GM12878 (cell line): ENCODE results near the gene SRP54. TPM values are rescaled to one million over a fixed set of nuclear protein-coding genes. Genes with fewer than 3 reads are reported as not detected.

Source experiments
- ATAC-seq: fragments of 200-7000 bp; cut with Tn5 transposase; 3 replicates; pipeline ENCODE4 v1.9.1; 2020; ENCODE audit warnings: mild to moderate bottlenecking, moderate library complexity
- BruUV-seq: library from RNA; stranded (reverse); fragments of 400-500 nt; replicated peaks from 2 replicates; lab custom pipeline; 2021; lab: Mats Ljungman, UMichigan
- CTCF ChIA-PET: fragments of 300-600 bp; sonication (Branson Sonifier 250); formaldehyde crosslinking; extraction: SDS; loops from one replicate; lab custom pipeline; 2021; ENCODE audit warnings: inconsistent platforms; lab: Yijun Ruan, JAX
- POLR2A ChIA-PET: fragments of 350-600 bp; formaldehyde crosslinking; extraction: SDS; loops from one replicate; lab custom pipeline; 2021; ENCODE audit warnings: inconsistent platforms; lab: Charles Lee
- RAD21 ChIA-PET: fragments of 300-600 bp; sonication (Branson Sonifier 250); formaldehyde crosslinking; loops from one replicate; lab custom pipeline; 2023; ENCODE audit warnings: antibody characterized with exemption; ENCODE audit not compliant: unreplicated experiment; lab: Charles Lee
- SMC1A ChIA-PET: fragments of 300-600 bp; sonication (Branson Sonifier 250); formaldehyde crosslinking; loops from one replicate; lab custom pipeline; 2023; ENCODE audit not compliant: unreplicated experiment, uncharacterized antibody; lab: Charles Lee
- DNase-seq: peaks from one replicate; pipeline ENCODE4 v3.0.0-alpha.2; 2011; ENCODE audit warnings: low read depth, low spot score
- FAIRE-seq: peaks from 3 replicates; lab custom pipeline; 2011; peaks lifted over from hg19 to GRCh38; lab: Jason Lieb, UNC
- H2AFZ ChIP-seq: 2 replicates; pipeline ENCODE4 v1.6.0; 2011; ENCODE audit warnings: low read depth, low read length, control low read depth; ENCODE audit not compliant: control insufficient read depth
- H3K27ac ChIP-seq: 2 replicates; pipeline ENCODE4 v1.5.1; 2011; ENCODE audit warnings: control low read depth; ENCODE audit not compliant: control insufficient read depth, insufficient read depth
- H3K27me3 ChIP-seq, 2 experiments: replicated peaks in 1 of 2; 2 replicates each; pipeline versions ENCODE4 v1.6.0 to v1.6.1; 2011; ENCODE audit warnings: low read length in 1 of 2; ENCODE audit not compliant: control insufficient read depth in 2 of 2, insufficient read depth in 2 of 2
- H3K36me3 ChIP-seq, 2 experiments: 2 replicates each; pipeline ENCODE4 v1.5.1; 2011; ENCODE audit warnings: low read length in 1 of 2; ENCODE audit not compliant: control insufficient read depth in 2 of 2, insufficient read depth in 2 of 2
- H3K4me1 ChIP-seq: 2 replicates; pipeline ENCODE4 v1.6.1; 2011; ENCODE audit warnings: mild to moderate bottlenecking, low read length, moderate library complexity, mixed read lengths; ENCODE audit not compliant: control insufficient read depth, insufficient read depth
- H3K4me2 ChIP-seq: 2 replicates; pipeline ENCODE4 v1.6.0; 2011; ENCODE audit warnings: control low read depth; ENCODE audit not compliant: control insufficient read depth, insufficient read depth
- H3K4me3 ChIP-seq: fragments of 200-600 bp; sonication (generic); 2 replicates; pipeline ENCODE4 v1.5.1; 2016
- H3K79me2 ChIP-seq: 2 replicates; pipeline ENCODE4 v1.6.0; 2011; ENCODE audit warnings: low read length; ENCODE audit not compliant: control insufficient read depth, insufficient read depth
- H3K9ac ChIP-seq: 2 replicates; pipeline ENCODE4 v1.8.0; 2011; ENCODE audit warnings: low read length, control low read depth, mixed read lengths; ENCODE audit not compliant: control insufficient read depth, insufficient read depth
- H3K9me3 ChIP-seq: replicated peaks from 3 replicates; pipeline ENCODE4 v1.5.1; 2011; ENCODE audit warnings: mild to moderate bottlenecking, low read length; ENCODE audit not compliant: control insufficient read depth, insufficient read depth
- H4K20me1 ChIP-seq: 2 replicates; pipeline ENCODE4 v1.6.0; 2011; ENCODE audit not compliant: control insufficient read depth, insufficient read depth
- CHD1 ChIP-seq: IDR thresholded peaks from 2 replicates; pipeline ENCODE4 v1.6.1; 2012; ENCODE audit warnings: low read depth, low read length, improper control_type of control experiment
- EGR1 ChIP-seq, 2 experiments: IDR thresholded peaks; 1 replicate in 1 of 2; 2 replicates in 1 of 2; pipeline ENCODE4 v1.6.1; 2011 to 2012; ENCODE audit warnings: low read depth in 2 of 2, low read length in 2 of 2, borderline replicate concordance in 1 of 2, mild to moderate bottlenecking in 1 of 2, moderate library complexity in 1 of 2
- GABPA ChIP-seq: IDR thresholded peaks from 2 replicates; pipeline ENCODE4 v1.6.1; 2014; ENCODE audit warnings: antibody characterized with exemption, low read depth, mild to moderate bottlenecking, inconsistent platforms
- HDAC2 ChIP-seq: fragments of 200-600 bp; sonication (generic); IDR thresholded peaks from 2 replicates; pipeline ENCODE4 v1.6.1; 2017
- JUNB ChIP-seq: IDR thresholded peaks from 2 replicates; pipeline ENCODE4 v1.6.1; 2016; ENCODE audit warnings: antibody characterized with exemption, mild to moderate bottlenecking
- JUND ChIP-seq: IDR thresholded peaks from 2 replicates; pipeline ENCODE4 v1.6.1; 2012; ENCODE audit warnings: low read depth, mild to moderate bottlenecking, low read length, improper control_type of control experiment, moderate library complexity
- MYC ChIP-seq: IDR thresholded peaks from 2 replicates; pipeline ENCODE4 v1.6.1; 2011; ENCODE audit warnings: mild to moderate bottlenecking, low read length, moderate library complexity, inconsistent platforms; ENCODE audit not compliant: insufficient read depth, insufficient replicate concordance, insufficient read length, severe bottlenecking
- NFYA ChIP-seq: IDR thresholded peaks from 2 replicates; pipeline ENCODE4 v1.6.1; 2011; ENCODE audit warnings: low read depth, mild to moderate bottlenecking, low read length, improper control_type of control experiment, borderline replicate concordance
- POLR2AphosphoS5 ChIP-seq: IDR thresholded peaks from 2 replicates; pipeline ENCODE4 v1.6.1; 2011; ENCODE audit warnings: mild to moderate bottlenecking, low read length, inconsistent platforms
- TCF3 ChIP-seq: IDR thresholded peaks from 2 replicates; pipeline ENCODE4 v1.6.1; 2012; ENCODE audit warnings: low read depth, mild to moderate bottlenecking, low read length, borderline replicate concordance; ENCODE audit not compliant: insufficient read depth
- ZNF622 ChIP-seq: fragments of 450-650 bp; IDR thresholded peaks from 2 replicates; pipeline ENCODE4 v1.6.1; 2017; ENCODE audit warnings: mild to moderate bottlenecking, inconsistent platforms
- WGBS: methylation state at CpG from one replicate; pipeline ENCODE4 v1.1.6; 2016; ENCODE audit warnings: low lambda C conversion rate; ENCODE audit not compliant: insufficient replicate concordance, insufficient coverage; ENCODE audit errors: missing lambda C conversion rate; 5-methylcytosine and 5-hydroxymethylcytosine counted together
- in situ Hi-C: fragments of 300-500 bp; cut with MboI; formaldehyde crosslinking; loops from 9 replicates; pipeline ENCODE4 v1.14.3; 2018; ENCODE audit warnings: mixed read lengths
- intact Hi-C: fragments of 100-400 bp; cut with micrococcal nuclease; formaldehyde crosslinking; loops from one replicate; pipeline ENCODE4 v1.14.2; 2022; ENCODE audit not compliant: unreplicated experiment
- polyA plus RNA-seq, 11 experiments: library from polyadenylated mRNA; depleted of rRNA in 4 of 11; unstranded in 6 of 11; stranded (reverse) in 5 of 11; fragments of >200 nt; fragmentation: Nextera tagmentation in 4 of 11; fragmentation: Illumina TruSeq in 1 of 11; extraction: Ambion mirVana in 4 of 11; extraction: Trizol in 1 of 11; gene quantifications; 1 replicate in 1 of 11; 2 replicates in 10 of 11; pipeline versions ENCODE4 v1.2.1 to v1.2.3, GENCODE V29; 2011 to 2016; ENCODE audit warnings: inconsistent platforms in 2 of 11, missing spikeins in 2 of 11, low read depth in 1 of 11
- total RNA-seq, 4 experiments: library from RNA; depleted of rRNA in 3 of 4; stranded (reverse); fragments of >200 nt in 3 of 4; fragmentation: Illumina TruSeq in 1 of 4; extraction: Trizol in 1 of 4; gene quantifications; 2 replicates each; pipeline versions ENCODE4 v1.2.1 to v1.2.3, GENCODE V29; 2013 to 2021
- TF ChIP-seq, protein P1 (sequence below): IDR thresholded peaks from 2 replicates; pipeline ENCODE4 v1.6.1; 2011; ENCODE audit warnings: low read depth, mild to moderate bottlenecking, low read length, moderate library complexity, borderline replicate concordance; ENCODE audit errors: extremely low read depth
- TF ChIP-seq, protein P2 (sequence below): IDR thresholded peaks from 2 replicates; pipeline ENCODE4 v1.6.1; 2011; ENCODE audit warnings: low read depth, low read length, improper control_type of control experiment, borderline replicate concordance
- TF ChIP-seq, protein P3 (sequence below): IDR thresholded peaks from 2 replicates; pipeline ENCODE4 v1.6.1; 2011; ENCODE audit warnings: borderline replicate concordance, low read depth, mild to moderate bottlenecking, moderate library complexity, low read length; ENCODE audit not compliant: insufficient read depth, poor library complexity, severe bottlenecking
- TF ChIP-seq, protein P4 (sequence below): IDR thresholded peaks from 2 replicates; pipeline ENCODE4 v1.6.1; 2012; ENCODE audit warnings: low read length, inconsistent platforms
- TF ChIP-seq, protein P5 (sequence below): fragments of 150-350 bp; IDR thresholded peaks from 2 replicates; pipeline ENCODE4 v1.6.1; 2016; ENCODE audit warnings: low read depth, low read length

The SRP54 gene
- total and polyA plus RNA-seq, 10 of the 15 experiments (the other 5 are each of a cell fraction or from before 2014, with no cell fraction given), result 54.1 to 130 (median 72.3) TPM

DNA sequence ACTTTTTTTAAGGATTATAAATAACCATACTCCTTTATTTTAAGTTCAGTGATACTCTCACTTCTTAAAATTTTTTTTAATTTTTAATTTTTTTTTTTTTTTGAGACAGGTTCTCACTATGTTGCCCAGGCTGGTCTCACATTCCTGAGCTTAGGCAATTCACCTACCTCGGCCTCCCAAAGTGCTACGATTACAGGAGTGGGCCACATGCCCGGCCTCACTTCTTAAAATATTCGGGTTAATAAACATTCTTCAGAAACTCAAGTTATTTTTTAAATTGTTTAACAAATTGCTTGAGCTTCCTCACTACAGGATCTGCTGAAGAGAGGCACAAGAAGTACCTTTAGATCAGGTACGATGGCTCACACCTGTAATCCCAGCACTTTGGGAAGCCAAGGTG lies 4.3 kb upstream of the SRP54 start:
- Histone ChIP-seq H3K9me3 (no peaks in the 10 kb centered on the region), H3K36me3 (no peaks in the 10 kb centered on the region), H4K20me1 (no peaks in the 10 kb centered on the region), H3K9ac (no peak overlapping the region), H2AFZ (no peak overlapping the region), H3K4me3 (no peak overlapping the region), H3K4me1 (no peaks in the 10 kb centered on the region), H3K79me2 (peaks cover 32% of the 10 kb centered on the region), H3K27ac (no peak overlapping the region), H3K4me2 (no peak overlapping the region), H3K27me3 (no peaks in the 10 kb centered on the region)
- SMC1A ChIA-PET, result no interaction called here
- FAIRE-seq (no peak), DNase-seq (no peak), ATAC-seq (no peak)
- RAD21 ChIA-PET, result no interaction called here
- WGBS, result 99% methylated on average over 5 of the region's 5 CpGs
- no TSS peak for BruUV-seq
- intact Hi-C loops, result no loop called here
- POLR2A ChIA-PET, result no interaction called here
- CTCF ChIA-PET, result no interaction called here
- in situ Hi-C loops, result no loop called here
- TF ChIP-seq, protein P1, sequence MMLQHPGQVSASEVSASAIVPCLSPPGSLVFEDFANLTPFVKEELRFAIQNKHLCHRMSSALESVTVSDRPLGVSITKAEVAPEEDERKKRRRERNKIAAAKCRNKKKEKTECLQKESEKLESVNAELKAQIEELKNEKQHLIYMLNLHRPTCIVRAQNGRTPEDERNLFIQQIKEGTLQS, result no peak
- TF ChIP-seq, protein P2, sequence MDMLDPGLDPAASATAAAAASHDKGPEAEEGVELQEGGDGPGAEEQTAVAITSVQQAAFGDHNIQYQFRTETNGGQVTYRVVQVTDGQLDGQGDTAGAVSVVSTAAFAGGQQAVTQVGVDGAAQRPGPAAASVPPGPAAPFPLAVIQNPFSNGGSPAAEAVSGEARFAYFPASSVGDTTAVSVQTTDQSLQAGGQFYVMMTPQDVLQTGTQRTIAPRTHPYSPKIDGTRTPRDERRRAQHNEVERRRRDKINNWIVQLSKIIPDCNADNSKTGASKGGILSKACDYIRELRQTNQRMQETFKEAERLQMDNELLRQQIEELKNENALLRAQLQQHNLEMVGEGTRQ, result no peak
- TF ChIP-seq MYC (no peak), GABPA (no peak), HDAC2 (no peak), JUNB (no peak), ZNF622 (no peak), POLR2AphosphoS5 (no peak), NFYA (no peak), TCF3 (no peak), EGR1 (IDR thresholded peaks at IDR 0.05; ENCODE audit: borderline replicate concordance in 1 of 2, low read depth in 2 of 2, low read length in 2 of 2) (no peak), JUND (no peak), CHD1 (no peak)
- TF ChIP-seq, protein P3, sequence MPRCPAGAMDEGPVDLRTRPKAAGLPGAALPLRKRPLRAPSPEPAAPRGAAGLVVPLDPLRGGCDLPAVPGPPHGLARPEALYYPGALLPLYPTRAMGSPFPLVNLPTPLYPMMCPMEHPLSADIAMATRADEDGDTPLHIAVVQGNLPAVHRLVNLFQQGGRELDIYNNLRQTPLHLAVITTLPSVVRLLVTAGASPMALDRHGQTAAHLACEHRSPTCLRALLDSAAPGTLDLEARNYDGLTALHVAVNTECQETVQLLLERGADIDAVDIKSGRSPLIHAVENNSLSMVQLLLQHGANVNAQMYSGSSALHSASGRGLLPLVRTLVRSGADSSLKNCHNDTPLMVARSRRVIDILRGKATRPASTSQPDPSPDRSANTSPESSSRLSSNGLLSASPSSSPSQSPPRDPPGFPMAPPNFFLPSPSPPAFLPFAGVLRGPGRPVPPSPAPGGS, result no peak
- TF ChIP-seq, protein P4, sequence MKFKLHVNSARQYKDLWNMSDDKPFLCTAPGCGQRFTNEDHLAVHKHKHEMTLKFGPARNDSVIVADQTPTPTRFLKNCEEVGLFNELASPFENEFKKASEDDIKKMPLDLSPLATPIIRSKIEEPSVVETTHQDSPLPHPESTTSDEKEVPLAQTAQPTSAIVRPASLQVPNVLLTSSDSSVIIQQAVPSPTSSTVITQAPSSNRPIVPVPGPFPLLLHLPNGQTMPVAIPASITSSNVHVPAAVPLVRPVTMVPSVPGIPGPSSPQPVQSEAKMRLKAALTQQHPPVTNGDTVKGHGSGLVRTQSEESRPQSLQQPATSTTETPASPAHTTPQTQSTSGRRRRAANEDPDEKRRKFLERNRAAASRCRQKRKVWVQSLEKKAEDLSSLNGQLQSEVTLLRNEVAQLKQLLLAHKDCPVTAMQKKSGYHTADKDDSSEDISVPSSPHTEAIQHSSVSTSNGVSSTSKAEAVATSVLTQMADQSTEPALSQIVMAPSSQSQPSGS, result no peak
- TF ChIP-seq, protein P5, sequence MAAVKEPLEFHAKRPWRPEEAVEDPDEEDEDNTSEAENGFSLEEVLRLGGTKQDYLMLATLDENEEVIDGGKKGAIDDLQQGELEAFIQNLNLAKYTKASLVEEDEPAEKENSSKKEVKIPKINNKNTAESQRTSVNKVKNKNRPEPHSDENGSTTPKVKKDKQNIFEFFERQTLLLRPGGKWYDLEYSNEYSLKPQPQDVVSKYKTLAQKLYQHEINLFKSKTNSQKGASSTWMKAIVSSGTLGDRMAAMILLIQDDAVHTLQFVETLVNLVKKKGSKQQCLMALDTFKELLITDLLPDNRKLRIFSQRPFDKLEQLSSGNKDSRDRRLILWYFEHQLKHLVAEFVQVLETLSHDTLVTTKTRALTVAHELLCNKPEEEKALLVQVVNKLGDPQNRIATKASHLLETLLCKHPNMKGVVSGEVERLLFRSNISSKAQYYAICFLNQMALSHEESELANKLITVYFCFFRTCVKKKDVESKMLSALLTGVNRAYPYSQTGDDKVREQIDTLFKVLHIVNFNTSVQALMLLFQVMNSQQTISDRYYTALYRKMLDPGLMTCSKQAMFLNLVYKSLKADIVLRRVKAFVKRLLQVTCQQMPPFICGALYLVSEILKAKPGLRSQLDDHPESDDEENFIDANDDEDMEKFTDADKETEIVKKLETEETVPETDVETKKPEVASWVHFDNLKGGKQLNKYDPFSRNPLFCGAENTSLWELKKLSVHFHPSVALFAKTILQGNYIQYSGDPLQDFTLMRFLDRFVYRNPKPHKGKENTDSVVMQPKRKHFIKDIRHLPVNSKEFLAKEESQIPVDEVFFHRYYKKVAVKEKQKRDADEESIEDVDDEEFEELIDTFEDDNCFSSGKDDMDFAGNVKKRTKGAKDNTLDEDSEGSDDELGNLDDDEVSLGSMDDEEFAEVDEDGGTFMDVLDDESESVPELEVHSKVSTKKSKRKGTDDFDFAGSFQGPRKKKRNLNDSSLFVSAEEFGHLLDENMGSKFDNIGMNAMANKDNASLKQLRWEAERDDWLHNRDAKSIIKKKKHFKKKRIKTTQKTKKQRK, result no peak
